Activated naive CD8-positive, alpha-beta T cell treated with anti-CD3 and anti-CD28 coated beads, Interleukin-2, amount 50 U/mL, for 16 hours (primary cell): Measurements from ENCODE around the gene ITCH.
"Not testable (repeated sequence)": the region's sequence is repeated elsewhere in the genome, so short reads cannot be mapped to it uniquely, and the experiment has no call there.

ENCODE experiments used
- DNase-seq: peaks from one replicate; pipeline ENCODE4 v3.0.0-alpha.2; 2020; ENCODE audit warnings: low read depth, low spot score

Gene ITCH

DNA sequence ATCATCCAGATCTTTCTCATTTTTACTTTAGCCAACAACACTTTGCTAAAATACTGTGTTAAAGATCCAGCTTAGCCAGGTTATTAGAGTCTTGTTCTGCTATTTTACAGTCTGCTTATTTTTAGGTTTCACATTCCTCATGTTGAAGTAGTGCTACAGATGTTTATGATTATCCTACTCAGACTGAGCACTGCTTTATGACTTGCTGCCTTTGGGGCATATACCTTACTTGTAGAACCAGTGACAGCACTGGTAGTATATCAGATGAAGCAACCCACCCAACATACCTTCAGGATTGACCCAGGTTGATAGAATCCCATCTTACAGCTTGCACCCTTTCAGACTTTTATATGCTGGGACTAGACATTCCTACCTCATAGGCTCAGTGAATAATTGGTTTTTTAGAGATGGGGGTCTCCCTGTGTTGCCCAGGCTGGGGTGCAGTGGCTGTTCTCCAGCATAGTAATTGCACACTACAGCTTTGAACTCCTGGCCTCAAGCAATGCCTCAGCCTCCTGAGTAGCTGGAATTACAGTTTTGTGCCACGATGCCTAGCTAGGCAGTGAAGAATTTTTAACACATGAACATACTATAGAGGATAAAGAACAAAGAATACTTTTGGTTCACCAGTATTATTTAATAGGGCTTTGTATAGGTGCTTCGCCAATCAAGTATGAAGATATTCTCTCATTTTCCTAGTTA, 89.4 kb downstream of the ITCH start:
- no peak for DNase-seq

DNA sequence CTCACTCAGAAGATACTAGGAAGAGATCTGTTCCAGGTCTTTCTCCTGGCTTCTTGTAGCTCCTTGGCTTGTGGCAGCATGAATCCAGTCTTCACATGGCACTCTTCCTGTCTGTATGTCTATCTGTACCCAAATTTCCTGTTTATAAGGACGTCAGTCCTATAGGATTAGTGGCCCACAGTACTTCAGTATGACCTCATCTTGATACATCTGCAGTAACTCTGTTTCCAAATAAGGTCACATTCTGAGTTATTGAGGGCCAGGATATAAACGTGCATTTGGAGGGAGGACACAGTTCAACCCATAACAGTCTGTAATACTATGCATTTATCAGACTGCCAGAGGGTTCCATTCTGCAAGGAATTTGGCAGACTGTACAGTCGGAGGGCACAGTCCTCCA, 95.6 kb downstream of the ITCH start:
- DNase-seq, result no peak

DNA sequence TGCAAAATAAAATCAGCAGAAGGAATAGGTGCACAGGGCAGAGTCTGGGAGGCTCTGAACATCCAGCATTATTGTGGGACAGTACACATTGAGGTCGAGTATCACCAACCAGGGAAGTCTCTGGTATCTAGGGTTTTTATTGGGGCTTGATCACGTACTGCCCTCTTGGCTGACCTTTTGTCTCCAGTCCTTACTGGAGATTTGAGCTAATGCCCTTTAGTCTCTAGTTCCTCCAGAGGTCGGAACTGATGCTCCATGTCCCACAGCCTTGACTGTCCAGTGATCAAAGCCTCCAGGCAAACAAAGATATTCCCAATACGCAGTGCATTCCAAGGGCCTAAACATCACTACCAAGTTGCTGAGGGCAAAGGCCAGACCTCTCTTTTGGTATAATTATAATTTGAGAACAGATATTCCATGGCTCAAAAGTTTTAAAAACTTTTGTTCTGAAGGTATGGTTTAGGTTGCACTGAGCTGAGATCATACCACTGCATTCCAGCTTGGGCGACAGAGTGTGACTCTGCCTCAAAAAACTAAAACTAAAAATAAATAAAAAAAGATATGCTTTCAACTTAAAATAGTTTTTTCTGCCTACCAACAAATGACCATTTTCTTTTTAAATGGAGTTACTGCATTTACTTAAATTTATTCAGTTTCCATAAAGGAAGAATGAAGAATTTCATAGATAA, 96.3 kb downstream of the ITCH start:
- no peak for DNase-seq

DNA sequence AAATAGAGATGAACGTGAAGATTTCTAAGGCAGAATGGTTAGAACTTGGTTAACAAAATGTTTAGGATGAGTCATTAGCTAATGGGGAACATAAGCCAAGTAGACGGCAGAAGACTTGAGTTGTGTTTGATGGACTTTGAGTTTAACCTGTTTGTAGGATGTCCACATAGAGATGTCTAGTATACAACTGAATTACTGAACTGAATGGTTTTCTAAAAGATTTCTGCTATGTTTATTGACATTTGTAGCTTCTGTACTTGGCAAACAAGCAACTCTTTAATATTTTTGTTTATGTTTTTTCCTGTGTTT, 98.7 kb downstream of the ITCH start:
- DNase-seq, result no peak

DNA sequence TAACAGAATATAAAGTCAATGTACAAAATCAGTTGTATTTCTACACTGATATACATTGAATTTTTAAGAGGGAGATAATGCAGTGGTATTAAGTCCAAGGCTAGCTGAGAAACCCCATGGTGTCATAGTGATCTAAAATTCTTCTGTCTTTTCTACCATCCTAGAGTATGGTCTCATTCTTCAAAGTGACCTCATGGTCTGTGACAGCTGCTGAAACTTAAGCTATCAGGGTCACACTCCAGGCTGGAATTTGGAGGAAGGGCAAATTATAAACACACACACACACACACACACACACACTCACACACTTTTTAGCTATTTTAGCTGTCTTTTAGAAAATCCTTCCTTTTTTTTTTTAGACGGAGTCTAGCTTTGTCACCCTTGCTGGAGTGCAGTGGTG, 105.9 kb downstream of the ITCH start:
- no peak for DNase-seq

DNA sequence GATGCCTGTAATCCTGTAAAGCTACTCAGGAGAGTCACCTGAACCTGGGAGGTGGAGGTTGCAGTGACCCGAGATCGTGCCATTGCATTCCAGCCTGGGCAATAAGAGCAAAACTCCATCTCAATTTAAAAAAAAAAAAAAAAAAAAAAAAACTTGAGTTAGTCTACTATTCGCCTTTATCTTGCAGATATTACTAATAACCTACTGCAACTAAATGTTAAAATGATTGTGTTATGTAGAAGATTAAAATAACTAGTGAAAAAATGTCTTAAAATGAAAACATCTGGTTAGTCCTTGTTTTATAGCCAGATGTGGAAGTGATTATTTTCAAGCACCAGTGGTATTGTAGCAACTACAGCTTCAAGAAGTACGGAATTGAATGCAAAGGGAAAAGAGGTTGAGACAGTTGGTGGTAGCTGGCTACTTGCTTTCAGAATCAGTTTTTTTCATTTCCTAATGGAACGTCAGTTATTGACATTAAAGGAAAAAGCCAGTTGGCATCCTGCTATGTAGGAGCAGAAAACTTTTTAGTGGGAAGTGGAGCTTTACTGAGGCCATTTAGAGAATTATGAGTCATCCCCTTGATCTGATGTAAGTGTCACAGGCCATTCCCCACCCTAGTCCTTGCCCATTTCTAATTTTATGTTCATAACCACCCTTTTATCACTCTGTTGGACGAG, 109.3 kb downstream of the ITCH start:
- DNase-seq, result no peak

DNA sequence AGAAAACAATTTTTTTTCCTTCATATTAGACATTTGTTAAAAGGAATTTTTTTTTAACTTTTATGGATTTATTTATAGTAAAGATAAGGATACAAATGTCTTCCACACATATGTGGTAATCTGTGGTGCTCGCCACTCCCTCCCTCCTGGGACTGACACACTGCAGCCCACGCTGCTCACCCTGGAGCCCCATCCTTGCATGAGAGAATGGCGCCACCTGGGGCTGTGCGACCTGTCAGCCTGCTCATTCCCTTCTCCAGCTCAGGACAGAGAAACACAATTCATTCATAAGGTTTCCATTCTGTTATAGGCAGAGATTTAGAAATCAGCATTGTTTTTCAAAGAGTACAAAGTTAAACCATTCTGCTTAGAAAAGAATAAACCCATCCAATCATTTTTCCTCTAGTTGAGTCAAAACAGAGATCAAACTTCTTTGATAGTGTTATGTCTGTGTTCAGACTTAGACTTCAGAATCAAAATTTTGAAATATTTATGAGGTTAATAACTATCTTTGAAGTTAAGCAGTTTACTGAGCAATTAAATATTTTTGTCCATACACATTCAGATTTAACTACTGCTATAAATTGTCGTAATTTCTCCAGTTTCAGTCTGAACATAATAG, 110.3 kb downstream of the ITCH start:
- no peak for DNase-seq

DNA sequence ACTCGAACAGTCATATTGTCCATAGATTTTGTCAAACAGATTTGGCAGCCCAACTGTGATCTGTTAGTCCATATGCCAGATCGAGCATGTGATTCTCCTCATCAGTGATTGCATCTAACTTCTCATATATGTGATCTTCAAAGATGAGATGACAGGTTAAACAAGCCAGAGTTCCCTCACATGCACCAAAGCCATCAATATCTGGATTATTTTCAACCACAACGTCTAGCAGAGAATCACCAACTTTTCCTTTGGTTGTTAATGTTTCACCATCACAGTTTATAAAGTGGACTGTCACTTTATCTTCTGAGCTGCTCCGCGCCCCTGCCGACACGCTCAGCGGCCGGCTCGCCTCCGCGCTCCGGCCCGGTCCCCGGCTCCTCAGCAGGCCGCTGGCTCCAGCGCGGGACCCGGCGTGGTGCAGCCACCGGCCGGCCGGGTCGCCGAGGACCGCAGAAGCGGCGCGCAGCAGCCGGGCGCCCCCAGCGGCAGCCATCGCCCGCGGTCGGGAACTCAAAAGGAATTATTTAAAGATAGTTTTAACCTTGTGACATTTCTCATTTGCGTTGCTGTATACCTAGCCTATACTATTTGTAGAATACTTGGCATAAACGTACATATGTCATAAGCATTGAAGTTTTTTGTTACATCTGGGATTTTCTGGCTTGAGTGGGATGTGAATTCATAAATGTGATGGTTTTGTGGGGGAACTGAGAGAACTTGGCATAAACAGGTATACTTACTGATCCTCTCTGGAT, 113.1 kb downstream of the ITCH start:
- no peak for DNase-seq

DNA sequence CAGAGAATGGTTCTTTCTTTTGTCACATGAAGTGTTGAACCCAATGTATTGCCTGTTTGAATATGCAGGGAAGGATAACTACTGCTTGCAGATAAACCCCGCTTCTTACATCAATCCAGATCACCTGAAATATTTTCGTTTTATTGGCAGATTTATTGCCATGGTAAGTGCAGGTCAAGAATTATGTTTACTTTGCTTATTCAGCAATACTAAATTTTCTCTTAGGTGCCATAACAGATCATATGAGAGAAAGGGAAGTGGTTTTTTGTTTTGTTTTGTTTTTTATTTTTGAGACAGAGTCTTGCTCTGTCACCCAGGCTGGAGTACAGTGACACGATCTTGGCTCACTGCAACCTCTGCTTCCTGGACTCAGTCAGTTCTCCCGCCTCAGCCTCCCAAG, 116.6 kb downstream of the ITCH start:
- DNase-seq, result no peak

DNA sequence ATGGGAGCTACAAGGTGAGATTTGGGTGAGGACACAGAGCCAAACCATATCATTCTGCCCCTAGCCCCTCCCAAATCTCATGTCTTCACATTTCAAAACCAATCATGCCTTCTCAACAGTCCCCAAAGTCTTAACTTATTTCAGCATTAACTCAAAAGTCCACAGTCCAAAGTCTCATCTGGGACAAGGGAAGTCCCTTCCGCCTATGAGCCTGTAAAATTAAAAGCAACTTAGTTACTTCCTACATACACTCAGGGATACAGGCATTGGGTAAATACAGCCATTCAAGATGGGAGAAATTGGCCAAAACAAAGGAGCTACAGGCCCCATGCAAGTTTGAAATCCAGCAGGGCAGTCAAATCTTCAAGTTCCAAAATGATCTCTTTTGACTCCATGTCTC, 119.1 kb downstream of the ITCH start:
- DNase-seq, result not testable (repeated sequence)

DNA sequence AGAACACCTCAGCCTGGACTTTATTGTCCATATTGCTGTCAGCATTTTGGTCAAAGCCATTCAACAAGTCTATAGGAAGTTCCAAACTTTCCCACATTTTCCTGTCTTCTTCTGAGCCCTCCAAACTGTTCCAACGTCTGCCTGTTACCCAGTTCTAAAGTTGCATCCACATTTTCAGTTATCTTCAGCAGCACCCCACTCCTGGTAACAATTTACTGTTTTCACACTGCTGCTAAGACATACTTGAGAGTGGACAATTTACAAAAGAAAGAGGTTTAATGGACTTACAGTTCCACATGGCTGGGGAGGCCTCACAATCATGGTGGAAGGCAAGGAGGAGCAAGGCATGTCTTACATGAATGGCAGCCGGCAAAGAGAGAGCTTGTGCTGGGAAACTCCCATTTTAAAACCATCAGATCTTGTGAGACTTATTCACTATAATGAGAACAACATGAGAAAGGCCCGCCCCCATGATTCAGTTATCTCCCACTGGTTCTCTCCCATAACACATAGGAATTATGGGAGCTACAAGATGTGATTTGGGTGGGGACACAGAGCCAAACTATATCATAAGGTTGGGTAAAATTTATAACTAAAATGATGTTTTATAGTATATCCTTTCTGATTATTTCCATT, 120.6 kb downstream of the ITCH start:
- not testable (repeated sequence) for DNase-seq

DNA sequence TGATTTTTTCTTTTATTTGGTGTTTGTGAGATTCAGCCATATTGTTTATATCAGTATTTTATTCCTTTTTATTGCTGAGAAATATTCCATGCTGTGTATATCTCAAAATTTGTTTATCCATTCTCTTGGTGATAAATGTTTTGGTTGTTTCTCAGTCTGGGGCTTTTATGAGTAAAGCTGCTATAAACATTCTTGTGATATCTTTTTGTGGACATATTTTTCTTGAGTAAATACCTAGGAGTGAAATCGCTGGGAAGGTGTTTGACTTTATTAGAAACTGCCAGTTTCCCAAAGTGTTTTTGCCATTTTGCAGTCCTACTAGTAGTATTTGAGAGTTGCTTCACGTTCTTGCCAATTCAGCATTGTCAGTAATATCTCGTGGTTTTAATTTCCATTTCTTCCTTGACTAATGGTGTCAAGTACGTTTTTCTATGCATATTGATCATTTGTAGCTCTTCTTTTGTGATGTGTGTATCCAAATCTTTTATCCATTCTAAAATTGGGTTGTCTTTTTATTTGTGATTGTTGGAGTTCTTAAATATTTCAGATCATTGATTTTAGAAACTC, 122.1 kb downstream of the ITCH start:
- DNase-seq, result no peak

DNA sequence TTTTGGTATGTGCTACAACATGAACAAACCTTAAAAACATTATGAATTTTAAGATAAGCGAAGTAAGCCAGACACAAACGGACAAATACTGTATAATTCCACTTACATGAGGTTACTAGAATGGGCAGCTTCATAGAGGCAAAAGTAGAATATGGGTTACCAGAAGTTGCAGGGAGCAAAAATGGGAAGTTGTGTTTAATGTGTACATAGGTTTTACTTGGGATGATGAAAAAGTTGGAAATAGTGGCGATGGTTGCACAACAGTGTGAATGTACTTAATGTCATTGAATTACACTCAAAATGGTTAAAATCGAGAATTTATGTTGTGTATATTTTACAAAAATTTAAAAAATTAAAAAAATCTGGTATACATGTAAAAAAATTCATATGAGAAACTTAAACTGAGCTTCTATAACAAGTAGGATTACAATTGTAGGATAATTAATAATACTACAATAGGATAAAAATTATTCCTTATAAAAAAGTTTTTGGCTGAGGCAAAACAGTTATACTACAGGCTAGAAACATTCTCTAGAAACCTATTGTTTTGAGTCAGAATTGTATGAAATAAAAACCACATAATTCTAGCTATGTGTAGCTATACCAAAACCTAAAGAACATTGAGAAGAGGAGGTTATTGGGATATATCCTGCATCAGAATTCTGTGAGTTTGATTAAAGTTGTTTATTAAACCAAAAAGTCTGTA, 128.3 kb downstream of the ITCH start:
- no peak for DNase-seq

DNA sequence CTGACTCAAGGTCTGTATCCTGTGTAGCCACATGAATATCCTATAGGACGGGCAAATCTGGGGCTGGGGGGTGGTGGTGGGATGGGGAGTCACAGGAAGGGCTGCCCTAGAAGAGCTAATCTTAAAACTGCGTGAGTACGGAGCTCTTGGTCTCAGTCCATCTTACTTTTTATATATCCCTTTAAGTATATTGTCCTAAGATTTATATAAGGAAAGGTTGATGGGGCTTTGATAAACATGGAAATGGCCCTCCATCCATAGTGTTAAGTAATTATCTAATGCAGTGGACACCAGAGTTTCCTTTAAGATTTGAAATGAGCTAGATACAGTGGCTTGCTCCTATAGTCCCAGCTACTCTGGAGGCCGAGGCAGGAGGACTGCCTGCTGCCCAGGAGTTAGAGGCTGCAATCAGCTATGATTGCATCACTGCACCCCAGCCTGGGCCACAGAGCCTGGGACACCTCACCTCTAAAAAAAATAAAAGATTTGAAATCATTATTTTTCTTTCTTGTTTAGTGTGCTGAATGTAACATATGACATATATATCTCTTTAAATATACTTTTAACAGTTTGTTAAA, 128.9 kb downstream of the ITCH start:
- DNase-seq, result no peak

DNA sequence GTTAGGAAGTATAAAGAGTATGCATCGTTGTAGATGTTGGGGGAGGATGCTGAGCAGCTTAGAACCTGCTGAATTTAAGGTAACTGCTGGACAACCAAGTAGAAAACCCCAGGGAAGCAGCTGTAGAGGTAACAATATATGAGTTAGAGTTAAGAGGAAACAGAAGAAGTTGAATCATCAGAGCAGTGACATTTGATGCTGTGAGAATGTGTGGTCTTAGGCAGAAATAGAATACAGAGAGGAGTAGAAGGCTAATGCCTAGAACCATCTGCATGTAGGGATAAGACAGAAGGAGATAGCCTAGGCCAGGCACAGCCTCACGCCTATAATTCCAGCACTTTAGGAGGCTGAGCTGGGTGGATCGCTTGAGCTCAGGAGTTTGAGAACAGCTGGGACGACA, 130.6 kb downstream of the ITCH start:
- no peak for DNase-seq

DNA sequence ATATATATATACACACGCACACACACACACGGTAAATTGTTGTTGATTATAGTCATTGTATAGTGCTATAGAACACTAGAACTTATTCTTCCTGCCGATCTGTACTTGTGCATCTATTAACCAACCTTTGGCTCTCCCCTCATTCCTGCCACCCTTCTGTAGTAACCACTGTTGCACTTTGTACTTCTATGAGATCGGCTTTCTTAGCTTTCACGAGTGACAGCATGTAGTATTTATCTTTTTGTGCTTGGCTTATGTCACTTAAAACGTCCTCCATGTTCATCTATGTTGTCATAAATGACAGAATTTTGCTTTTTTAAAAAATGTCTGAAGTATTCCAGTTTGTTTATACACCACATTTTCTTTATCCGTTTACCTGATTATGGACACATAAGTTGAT, 132.2 kb downstream of the ITCH start:
- no peak for DNase-seq

DNA sequence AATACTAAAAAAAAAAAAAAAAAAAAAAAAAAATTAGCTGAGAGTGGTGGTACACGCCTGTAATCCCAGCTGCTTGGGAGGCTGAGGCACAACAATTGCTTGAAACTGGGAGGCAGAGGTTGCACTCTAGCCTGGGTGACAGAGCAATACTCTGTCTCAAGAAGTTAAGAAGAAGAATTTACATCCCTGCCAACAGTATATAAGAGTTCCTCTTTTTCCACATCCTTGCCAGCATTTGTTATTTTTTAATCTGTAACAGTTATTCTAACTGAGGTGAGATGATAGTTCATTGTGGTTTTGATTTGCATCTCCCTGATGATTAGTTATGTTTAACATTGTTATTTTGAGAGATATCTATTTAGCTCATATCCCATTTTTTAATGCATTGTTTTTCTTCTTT, 132.8 kb downstream of the ITCH start:
- DNase-seq, result no peak

DNA sequence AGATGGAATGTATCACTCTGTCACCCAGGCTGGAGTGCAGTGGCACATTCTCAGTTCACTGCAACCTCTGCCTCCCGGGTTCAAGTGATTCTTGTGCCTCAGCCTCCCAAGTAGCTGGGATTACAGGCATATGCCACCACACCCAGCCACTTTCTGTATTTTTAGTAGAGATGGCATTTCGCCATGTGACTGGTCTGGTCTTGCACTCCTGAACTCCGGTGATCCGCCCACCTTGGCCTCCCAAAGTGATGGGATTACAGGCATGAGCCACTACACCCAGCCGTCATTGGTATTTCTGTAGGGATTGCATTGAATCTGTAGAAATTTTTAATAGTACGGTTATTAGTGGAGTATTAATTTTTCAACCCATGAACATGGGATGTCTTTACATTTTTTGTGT, 134.5 kb downstream of the ITCH start:
- not testable (repeated sequence) for DNase-seq

DNA sequence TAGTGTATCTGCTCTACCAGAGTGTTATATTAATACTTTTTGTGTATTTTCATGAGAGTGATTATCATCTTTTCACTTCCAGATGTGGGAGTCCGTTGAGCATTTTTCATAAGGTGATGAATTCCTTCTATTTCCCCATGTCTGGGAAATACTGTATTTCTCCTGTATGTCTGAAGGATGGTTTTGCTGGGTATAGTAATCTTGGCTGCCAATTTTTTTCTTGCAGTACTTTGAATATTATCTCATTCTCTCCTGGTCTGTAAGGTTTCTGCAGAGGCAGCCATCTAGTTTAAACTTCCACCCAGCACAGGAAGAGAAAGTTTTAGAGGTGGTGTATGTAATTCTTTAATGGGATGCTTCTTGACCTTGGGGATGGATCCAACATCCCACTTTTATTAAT, 137.8 kb downstream of the ITCH start:
- DNase-seq, result no peak

DNA sequence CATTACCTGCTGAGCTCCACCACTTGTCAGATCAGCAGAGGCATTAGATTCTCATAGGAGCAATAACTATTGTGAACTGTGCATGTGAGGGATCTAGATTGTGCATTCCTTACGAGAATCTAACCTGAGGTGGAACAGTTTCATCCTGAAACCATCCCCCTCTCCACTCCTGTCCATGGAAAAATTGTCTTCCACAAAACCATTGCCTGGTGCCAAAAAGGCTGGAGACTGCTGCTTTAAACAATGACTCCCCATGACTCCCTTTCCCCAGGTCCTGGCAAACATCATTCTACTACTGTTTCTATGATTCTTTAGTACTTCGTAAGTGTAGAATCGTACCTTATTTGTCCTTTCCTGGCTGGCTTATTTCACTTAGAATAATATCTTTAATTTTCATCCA, 143.4 kb downstream of the ITCH start:
- DNase-seq, result no peak
